ENCODE results near the gene CPS1. TPM values are rescaled to one million over a fixed set of nuclear protein-coding genes. Genes with fewer than 3 reads are reported as not detected.

Gene CPS1
- total RNA-seq, 1 donor from 2014 or later = 8.0 TPM

DNA sequence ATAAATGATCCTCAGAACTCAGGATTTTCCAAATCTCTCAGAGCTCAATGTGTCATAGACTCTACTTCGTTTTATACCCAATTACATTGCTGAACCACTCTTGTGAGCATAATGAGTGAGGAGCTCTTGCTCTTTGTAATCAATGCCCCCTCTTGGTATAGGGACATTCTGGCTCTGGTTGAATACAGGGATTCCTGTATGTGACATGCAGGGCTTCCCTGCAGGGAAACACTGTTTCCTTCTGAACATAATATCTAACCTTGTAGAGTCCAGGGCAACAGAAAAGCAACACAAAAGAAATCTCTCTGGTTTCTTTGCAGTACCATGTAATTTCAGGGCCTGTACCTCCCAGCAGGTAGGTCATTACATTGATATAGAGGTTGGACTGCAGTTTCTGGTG is 101.5 kb downstream of the CPS1 start:
- Histone ChIP-seq H2AFZ (ENCODE audit: low read depth, low read length) (no peak overlapping the region), H3K9me3 (ENCODE audit: insufficient read depth, low read depth, low read length) (no peaks in the 10 kb centered on the region), H3K4me2 (ENCODE audit: low read length) (no peak overlapping the region), H3K36me3 (ENCODE audit: insufficient read depth, low read length) (no peaks in the 10 kb centered on the region), H4K20me1 (ENCODE audit: insufficient read depth, low read length) (no peaks in the 10 kb centered on the region), H3K9ac (ENCODE audit: low read length) (no peak overlapping the region), H3K4me3 (ENCODE audit: insufficient read depth, low read depth, low read length) (no peak overlapping the region), H3K27me3 (ENCODE audit: insufficient read depth, low read length) (no peaks in the 10 kb centered on the region), H3K4me1 (ENCODE audit: insufficient read depth, low read length) (no peaks in the 10 kb centered on the region), H3K27ac (ENCODE audit: low read depth, low read length) (no peak overlapping the region), H3K79me2 (ENCODE audit: insufficient read depth, low read length) (no peaks in the 10 kb centered on the region)
- TF ChIP-seq CTCF (IDR thresholded peaks at IDR 0.05; ENCODE audit: insufficient read depth, low read depth, low read length) (no peak), EZH2 (IDR thresholded peaks at IDR 0.05; ENCODE audit: insufficient read depth, low read length) (no peak)
- Mint-ChIP-seq H3K9me3 (ENCODE audit: unreplicated experiment) (no peaks in the 10 kb centered on the region), H3K4me3 (ENCODE audit: unreplicated experiment) (no peak overlapping the region), H3K36me3 (ENCODE audit: low read depth, unreplicated experiment) (peaks cover 2% of the 10 kb centered on the region), H3K27me3 (ENCODE audit: low read depth, unreplicated experiment) (no peaks in the 10 kb centered on the region), H3K4me1 (ENCODE audit: low read depth, unreplicated experiment) (no peaks in the 10 kb centered on the region), H3K27ac (ENCODE audit: unreplicated experiment) (no peak overlapping the region)
- no peak for FAIRE-seq
- DNase-seq (ENCODE audit: low read depth) = no peak

GRCh38 chr2:210660751-210661150 is 104.4 kb downstream of the CPS1 start:
- Mint-ChIP-seq H3K27me3 (ENCODE audit: low read depth, unreplicated experiment) (no peaks in the 10 kb centered on the region), H3K9me3 (ENCODE audit: unreplicated experiment) (no peaks in the 10 kb centered on the region), H3K27ac (ENCODE audit: unreplicated experiment) (no peak overlapping the region), H3K4me3 (ENCODE audit: unreplicated experiment) (no peak overlapping the region), H3K4me1 (ENCODE audit: low read depth, unreplicated experiment) (no peaks in the 10 kb centered on the region), H3K36me3 (ENCODE audit: low read depth, unreplicated experiment) (peaks cover 2% of the 10 kb centered on the region)
- Histone ChIP-seq H3K4me2 (ENCODE audit: low read length) (no peak overlapping the region), H3K9me3 (ENCODE audit: insufficient read depth, low read depth, low read length) (no peaks in the 10 kb centered on the region), H3K27me3 (ENCODE audit: insufficient read depth, low read length) (no peaks in the 10 kb centered on the region), H3K36me3 (ENCODE audit: insufficient read depth, low read length) (no peaks in the 10 kb centered on the region), H3K79me2 (ENCODE audit: insufficient read depth, low read length) (no peaks in the 10 kb centered on the region), H4K20me1 (ENCODE audit: insufficient read depth, low read length) (no peaks in the 10 kb centered on the region), H3K27ac (ENCODE audit: low read depth, low read length) (no peak overlapping the region), H3K4me3 (ENCODE audit: insufficient read depth, low read depth, low read length) (no peak overlapping the region), H3K9ac (ENCODE audit: low read length) (no peak overlapping the region), H3K4me1 (ENCODE audit: insufficient read depth, low read length) (no peaks in the 10 kb centered on the region), H2AFZ (ENCODE audit: low read depth, low read length) (no peak overlapping the region)
- no peak for FAIRE-seq
- no peak for TF ChIP-seq EZH2 (IDR thresholded peaks at IDR 0.05; ENCODE audit: insufficient read depth, low read length)
- no peak for TF ChIP-seq CTCF (IDR thresholded peaks at IDR 0.05; ENCODE audit: insufficient read depth, low read depth, low read length)
- DNase-seq (ENCODE audit: low read depth) = no peak

- Histone ChIP-seq H3K79me2 (ENCODE audit: insufficient read depth, low read length) (no peaks in the 10 kb centered on the region), H3K4me1 (ENCODE audit: insufficient read depth, low read length) (no peaks in the 10 kb centered on the region), H3K4me2 (ENCODE audit: low read length) (no peak overlapping the region), H3K4me3 (ENCODE audit: insufficient read depth, low read depth, low read length) (no peak overlapping the region), H3K9ac (ENCODE audit: low read length) (no peak overlapping the region), H3K9me3 (ENCODE audit: insufficient read depth, low read depth, low read length) (no peaks in the 10 kb centered on the region), H3K36me3 (ENCODE audit: insufficient read depth, low read length) (no peaks in the 10 kb centered on the region), H2AFZ (ENCODE audit: low read depth, low read length) (no peak overlapping the region), H3K27ac (ENCODE audit: low read depth, low read length) (no peak overlapping the region), H4K20me1 (ENCODE audit: insufficient read depth, low read length) (no peaks in the 10 kb centered on the region), H3K27me3 (ENCODE audit: insufficient read depth, low read length) (no peaks in the 10 kb centered on the region)
- Mint-ChIP-seq H3K9me3 (ENCODE audit: unreplicated experiment) (no peaks in the 10 kb centered on the region), H3K27ac (ENCODE audit: unreplicated experiment) (no peak overlapping the region), H3K4me3 (ENCODE audit: unreplicated experiment) (no peak overlapping the region), H3K27me3 (ENCODE audit: low read depth, unreplicated experiment) (no peaks in the 10 kb centered on the region), H3K36me3 (ENCODE audit: low read depth, unreplicated experiment) (peaks cover 2% of the 10 kb centered on the region), H3K4me1 (ENCODE audit: low read depth, unreplicated experiment) (no peaks in the 10 kb centered on the region)
- FAIRE-seq = no peak
- DNase-seq (ENCODE audit: low read depth) = no peak
- no peak for TF ChIP-seq EZH2 (IDR thresholded peaks at IDR 0.05; ENCODE audit: insufficient read depth, low read length)
- TF ChIP-seq CTCF (IDR thresholded peaks at IDR 0.05; ENCODE audit: insufficient read depth, low read depth, low read length) = no peak
These were observed 106.2 kb downstream of the CPS1 start for GRCh38 chr2:210662560-210662959.

Data from astrocyte (in vitro differentiated cells and primary cell).